Activated CD4-positive, alpha-beta T cell treated with anti-CD3 and anti-CD28 coated beads for 24 hours (primary cell): Measurements from ENCODE around the gene TTC34.

Experiments
- DNase-seq, 2 donors: peaks; one replicate each; pipeline ENCODE4 v3.0.0-alpha.2; 2020; ENCODE audit warnings: low read depth in 2 of 2

The TTC34 gene

DNA sequence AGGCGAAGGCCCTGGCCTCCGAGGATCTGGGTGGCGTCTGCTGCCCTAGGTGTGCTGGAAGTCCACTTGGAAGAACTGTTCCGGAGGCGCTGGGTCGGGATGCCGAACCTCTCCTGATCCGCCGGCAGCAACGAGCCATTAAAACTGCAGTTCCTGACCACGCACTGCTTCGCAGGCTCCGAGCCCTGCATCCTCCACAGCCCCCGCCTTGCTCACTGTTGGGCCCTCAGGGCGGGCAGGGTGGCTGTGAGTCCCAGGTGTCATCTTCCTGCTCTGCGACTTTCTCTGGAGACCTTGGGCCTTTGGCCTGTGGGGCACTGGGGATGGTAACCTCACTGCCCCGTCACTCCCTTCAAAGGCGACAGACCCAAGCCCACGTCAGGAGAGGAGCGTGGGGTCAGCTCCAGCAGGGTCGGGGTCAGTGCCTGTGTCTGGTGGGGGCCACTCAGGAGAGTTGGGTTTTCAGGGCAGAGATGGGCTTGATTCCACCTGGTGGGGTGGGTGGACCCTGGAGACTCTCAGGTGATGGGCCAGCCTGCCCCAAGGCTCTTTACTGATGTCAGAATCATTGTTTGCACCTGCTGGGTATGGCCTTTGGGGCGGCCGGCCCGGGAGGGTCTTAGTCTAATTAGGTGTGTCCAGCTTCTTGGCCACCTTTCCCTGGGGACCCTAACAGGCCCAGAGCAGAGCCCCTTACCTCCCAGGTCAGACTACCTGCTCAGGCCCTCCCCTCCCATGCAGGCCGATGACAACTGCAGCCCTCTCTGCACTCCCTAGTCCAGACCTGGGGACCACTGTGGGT lies 211.9 kb downstream of the TTC34 start:
- DNase-seq, result no peak

DNA sequence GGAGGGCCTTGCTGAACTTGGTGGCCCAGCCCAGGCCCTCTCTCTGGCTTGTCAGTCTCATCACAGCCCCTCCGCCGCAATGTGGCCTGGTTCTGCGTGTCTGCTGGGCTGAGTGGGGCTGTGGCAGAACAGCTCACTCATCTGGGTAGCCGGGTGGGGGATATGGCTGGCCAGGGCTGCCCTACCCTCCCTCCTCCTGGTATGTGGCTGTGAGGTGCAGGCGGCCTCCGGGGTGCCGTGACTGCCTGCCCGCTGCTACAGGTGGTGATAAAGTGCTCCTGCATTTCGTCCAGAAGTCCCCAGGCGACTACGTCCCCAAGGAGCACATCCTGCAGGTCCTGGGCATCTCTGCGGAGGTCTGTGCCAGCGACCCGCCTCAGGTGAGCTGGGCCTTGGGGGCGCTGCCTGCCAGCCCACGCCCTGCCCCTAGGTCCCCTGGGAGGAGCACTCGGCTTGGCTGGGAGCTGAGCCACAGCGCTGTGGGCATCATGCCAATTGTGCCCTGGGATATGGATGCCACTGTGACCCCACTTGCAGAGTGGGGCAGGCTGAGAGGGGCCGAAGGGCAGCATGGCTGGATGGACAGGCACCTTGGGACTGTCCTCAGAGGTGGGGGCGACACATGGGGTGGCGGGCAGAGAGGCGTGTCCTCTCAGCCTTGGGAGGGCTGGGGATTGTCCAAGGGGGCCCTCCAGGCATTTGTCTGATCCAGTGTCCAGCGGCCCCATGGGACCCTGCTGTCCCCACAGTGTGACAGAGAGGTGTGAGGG lies 212.6 kb downstream of the TTC34 start:
- no peak for DNase-seq

DNA sequence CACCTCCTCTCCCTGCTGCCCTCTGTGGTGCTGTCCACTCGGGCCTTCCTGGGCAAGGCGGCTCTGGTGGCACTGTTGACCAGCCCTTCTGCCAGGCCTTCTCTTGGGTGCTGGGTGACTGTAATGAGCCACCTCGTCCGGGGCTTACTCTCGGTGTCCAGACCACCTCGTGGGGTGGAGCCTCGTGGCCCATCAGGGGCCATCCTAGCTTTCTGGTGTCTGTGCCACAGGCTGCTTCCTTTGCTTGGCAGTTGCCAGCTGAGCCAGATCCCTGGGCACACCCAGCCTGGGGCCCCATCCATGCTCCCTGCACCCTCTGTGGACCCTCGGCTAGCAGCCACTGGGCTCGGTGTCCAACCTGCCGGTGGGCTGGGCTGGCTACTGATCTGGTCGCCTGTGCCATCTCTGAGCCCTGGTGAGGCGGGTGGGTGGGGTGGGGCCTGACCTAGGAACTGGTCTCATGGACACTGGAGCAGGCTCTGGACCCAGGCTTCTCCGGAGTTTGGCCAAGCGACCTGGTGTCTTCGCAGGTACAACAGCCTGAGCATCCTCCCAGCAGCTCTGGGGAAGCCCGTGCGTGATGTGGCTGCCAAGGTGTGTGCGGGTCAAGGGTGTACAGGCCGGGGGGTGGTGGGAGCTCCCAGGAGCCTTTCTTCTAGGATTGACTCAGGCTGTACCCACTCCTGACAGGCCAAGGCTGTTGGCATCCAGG lies 213.5 kb downstream of the TTC34 start:
- no peak for DNase-seq

DNA sequence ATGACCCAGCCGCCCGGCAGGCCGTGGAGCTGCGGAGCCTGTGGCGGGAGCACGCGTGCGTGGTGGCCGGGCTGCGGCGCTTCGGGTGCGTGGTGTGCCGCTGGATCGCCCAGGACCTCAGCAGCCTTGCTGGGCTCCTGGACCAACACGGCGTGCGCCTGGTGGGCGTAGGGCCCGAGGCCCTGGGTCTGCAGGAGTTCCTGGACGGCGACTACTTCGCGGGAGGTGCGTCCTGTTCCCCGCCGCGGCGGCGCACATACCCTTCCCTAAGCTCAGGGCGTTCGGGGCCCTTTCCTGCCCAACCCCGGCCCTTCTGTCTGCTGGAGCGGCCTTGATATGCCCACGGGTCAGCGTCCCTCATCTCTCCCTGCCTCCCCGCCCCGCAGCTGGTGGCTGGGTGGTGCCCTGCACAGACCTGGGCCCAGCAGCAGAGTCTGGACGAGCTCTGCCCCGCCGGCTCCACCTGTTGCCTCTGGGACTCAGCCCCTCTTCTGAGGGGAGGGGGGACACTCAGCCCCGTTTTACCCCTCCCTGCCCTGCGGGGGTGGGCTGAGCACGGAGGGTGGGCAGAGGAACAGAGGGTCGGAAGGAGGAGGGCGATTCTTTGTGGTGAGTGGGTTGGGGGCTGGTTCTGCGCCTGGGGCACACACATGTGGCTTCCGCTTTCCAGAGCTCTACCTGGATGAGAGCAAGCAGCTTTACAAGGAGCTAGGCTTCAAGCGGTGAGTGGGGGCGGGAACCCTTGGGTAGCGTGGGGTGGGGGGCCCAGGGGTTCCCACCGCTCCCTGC lies 214.2 kb downstream of the TTC34 start:
- DNase-seq, result no peak

DNA sequence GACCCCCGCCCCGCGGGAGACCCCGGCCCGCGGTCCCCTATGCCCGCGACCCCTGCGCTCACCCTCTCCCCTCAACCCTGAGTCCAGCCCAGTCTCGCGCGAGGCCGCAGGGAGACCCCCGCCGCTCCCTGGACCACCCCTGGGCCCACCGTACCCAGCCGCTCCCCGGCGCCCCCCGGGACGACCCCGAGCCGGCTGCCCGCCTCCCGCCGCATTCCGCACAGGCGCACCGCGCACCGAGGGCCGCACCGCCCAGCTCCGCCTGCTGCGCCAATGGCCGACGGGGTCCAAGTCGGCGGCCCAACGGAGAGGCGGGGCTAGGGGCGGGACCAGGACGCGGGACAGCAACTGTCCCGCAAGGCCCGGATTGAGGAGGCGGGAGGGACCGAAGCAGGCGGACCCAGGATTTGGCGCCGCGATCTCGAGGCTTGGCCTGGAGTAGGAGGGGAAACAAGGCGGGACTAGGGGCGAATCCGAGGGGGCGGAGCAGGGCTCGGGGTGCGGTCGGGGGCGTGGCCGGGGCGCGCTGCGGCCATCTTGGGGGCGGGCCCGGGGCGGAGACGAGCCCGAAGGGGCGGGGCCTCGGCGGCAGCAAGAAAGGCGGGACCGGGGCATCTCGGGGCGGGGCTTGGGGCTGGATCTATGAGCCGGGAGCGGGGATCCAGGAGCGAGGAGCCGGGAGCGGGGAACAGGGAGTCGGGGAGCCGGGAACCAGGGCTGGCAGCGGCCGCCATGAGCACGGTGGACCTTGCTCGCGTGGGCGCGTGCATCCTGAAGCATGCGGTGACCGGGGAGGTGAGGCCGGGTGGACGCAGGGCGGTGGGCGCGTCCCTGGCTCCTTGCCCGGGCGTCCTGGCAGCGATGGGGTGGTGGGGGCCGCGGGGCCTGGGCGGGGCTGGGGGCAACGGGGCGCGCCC lies 215.1 kb downstream of the TTC34 start, which contains the start of gene PRXL2B:
TSS of gene PRXL2B (plus strand) at position 624 of the 917 bp plus-strand sequence. CDS start at position 733, 109 bp downstream.
- peak; percentile 97 to 99 for DNase-seq
